ENCODE data around the gene WNT16. TPM values are rescaled to one million over a fixed set of nuclear protein-coding genes. Genes with fewer than 3 reads are reported as not detected.

The WNT16 gene
- total and polyA plus RNA-seq, 12 donors = not detected

DNA sequence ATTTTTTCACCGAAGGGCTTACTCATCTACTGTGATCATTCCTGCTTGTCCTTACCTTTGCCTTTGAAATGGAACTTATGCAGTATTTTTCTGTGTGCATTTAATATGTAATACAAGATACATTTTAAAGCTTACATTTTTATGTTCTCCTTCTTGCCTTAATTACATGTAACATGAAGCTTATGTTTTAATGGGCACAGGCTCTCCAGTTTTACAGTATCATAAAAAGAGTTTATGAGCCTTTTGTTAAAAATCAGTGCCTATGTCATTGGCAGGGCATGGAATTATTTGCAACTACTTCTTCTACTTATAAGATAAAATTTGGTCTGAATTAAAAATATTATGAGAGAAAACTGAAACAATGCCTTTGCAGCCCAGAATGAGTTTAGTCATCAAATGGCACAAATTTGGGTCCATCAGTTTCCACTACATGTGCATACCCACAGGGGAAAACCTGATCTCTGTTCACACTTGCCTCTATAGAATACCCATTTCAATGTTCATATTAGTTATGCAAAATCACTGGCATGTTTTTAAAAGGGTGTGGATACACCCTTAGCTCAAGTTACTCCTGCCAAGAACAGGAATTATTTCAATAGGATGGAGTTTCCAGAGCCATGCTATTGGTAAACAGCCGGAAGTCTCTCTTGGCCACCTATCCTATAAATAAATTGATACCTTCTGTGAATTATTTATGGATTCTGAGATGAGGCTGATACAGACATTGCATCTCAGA, 27.9 kb upstream of the WNT16 start:
- DNase-seq (no peak), ATAC-seq (no peak)
- intact Hi-C loops (cut with DNase I) = no loop called here
- Histone ChIP-seq H3K27ac (no peak overlapping the region), H3K4me3 (no peak overlapping the region), H3K9me3 (no peaks in the 10 kb centered on the region), H3K4me1 (no peaks in the 10 kb centered on the region), H3K27me3 (no peaks in the 10 kb centered on the region), H3K36me3 (peaks cover 0 to 16% (median 0%) of the 10 kb centered on the region in 9 donors)
- WGBS, 2 donors = 87 to 93% methylated on average over 2 of the region's 2 CpGs
- TF ChIP-seq, protein P1, sequence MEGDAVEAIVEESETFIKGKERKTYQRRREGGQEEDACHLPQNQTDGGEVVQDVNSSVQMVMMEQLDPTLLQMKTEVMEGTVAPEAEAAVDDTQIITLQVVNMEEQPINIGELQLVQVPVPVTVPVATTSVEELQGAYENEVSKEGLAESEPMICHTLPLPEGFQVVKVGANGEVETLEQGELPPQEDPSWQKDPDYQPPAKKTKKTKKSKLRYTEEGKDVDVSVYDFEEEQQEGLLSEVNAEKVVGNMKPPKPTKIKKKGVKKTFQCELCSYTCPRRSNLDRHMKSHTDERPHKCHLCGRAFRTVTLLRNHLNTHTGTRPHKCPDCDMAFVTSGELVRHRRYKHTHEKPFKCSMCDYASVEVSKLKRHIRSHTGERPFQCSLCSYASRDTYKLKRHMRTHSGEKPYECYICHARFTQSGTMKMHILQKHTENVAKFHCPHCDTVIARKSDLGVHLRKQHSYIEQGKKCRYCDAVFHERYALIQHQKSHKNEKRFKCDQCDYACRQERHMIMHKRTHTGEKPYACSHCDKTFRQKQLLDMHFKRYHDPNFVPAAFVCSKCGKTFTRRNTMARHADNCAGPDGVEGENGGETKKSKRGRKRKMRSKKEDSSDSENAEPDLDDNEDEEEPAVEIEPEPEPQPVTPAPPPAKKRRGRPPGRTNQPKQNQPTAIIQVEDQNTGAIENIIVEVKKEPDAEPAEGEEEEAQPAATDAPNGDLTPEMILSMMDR (IDR thresholded peaks at IDR 0.05) = no peak

DNA sequence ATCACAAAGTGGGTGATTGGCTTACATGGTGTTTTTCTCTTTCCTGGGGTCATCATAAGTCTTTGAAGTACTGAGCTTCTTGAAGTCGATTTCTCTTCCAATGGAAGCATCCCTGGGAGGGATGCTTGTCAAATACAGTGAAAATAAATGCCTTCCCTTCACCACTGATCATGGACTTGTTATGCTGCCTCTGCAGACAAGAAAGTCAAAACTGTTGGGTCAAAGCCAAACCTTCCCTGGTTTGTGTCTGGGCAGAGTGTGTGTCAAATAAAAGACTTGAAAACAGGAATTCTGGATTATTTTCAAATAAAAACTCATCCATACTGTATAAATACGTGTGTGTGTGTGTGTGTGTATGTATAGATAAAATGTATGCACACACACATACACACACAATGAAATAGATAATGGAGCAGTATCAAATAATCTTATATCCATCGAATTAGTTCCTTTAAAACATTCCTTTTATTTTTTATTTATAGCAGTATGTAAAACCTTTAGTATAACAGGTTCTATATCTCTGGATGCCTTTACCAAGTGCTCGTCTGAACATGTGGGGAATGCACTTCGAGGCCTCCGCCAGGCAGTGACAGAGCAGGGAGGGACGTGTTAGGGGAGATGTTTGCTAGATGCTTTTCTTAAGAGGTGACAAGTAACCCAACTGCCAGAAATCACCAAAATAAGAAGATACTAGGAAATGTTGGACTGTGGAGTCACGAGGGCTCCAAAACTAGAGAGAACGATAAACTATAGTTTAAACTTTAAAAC, 27.2 kb upstream of the WNT16 start:
- ATAC-seq (no peak), DNase-seq (no peak)
- Histone ChIP-seq H3K9me3 (no peaks in the 10 kb centered on the region), H3K27me3 (no peaks in the 10 kb centered on the region), H3K4me1 (no peaks in the 10 kb centered on the region), H3K4me3 (no peak overlapping the region), H3K36me3 (peaks cover 0 to 8% (median 0%) of the 10 kb centered on the region in 9 donors), H3K27ac (no peak overlapping the region)
- intact Hi-C loops (cut with DNase I) = no loop called here
- TF ChIP-seq, protein P1 (IDR thresholded peaks at IDR 0.05) = no peak
- 78 to 81% methylated on average over 9 of the region's 9 CpGs for WGBS, 2 donors

DNA sequence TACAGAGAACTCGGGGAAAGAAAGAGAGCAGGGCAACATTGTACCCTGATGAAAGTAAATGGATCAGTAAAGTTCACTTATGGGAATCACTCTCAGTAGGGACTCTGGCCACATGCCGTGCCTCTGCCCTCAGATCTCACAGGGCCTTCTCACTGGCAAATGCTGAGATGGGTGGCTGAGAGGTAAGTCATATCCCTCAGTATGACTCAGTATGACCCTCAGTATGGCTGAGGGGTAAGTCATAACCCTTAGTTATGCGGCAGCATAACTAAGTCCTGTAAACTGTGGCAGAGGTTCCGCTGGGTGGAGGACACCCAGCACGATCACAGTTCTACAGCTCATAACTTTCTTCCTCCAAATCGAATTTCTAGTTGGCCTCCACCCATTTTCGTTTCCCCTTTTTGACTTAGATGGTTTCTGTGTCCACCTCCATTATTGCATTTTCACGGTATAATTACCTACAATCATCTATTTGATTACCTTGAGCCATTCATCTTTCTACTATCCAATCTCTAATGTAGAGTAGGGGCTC, 26.5 kb upstream of the WNT16 start:
- H3K9me3 ChIP-seq = no peaks in the 10 kb centered on the region
- ATAC-seq = no peak
- H3K36me3 ChIP-seq = peaks cover 0 to 2% (median 0%) of the 10 kb centered on the region in 9 donors
- H3K4me1 ChIP-seq = no peaks in the 10 kb centered on the region
- no peak for DNase-seq
- H3K27me3 ChIP-seq = no peaks in the 10 kb centered on the region
- no peak overlapping the region for H3K27ac ChIP-seq
- intact Hi-C loops (cut with DNase I) = no loop called here
- WGBS, 2 donors = 92 to 94% methylated on average over 8 of the region's 8 CpGs
- TF ChIP-seq, protein P1 (IDR thresholded peaks at IDR 0.05) = no peak
- no peak overlapping the region for H3K4me3 ChIP-seq

DNA sequence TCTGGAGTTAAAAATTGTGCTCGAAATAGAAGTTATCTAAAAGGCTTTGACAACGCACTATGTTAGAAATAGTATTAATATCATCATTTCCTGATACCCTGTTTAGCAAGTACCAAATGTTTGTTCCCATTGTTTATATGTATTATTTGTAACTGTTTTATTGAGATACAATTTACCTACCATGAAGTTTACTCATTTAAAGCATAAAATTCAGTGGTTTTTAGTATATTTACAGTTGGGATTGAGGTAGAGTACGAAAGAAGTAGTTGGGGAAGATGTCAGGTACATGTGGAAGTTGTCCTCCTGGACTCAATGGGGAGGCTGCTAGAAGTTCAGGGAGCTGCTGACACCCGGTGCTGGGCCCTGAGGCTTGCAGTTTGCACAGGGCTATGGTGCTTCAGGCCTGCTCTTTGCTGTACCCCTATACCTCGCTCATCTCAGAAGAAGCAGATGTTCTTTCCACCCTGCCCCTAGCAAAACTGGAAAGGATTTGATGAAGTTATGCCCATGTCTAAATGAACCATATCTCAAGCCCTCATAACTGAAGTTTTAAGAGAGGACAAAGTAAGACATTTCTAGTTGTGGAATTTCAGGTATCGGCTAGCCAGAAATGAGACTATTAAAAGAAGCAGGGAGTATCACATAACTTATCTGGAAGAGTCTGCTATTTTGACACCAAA, 25.2 kb upstream of the WNT16 start:
- H3K36me3 ChIP-seq = no peaks in the 10 kb centered on the region
- no peak overlapping the region for H3K4me3 ChIP-seq
- WGBS, 2 donors = 90 to 91% methylated on average over 6 of the region's 6 CpGs
- H3K4me1 ChIP-seq = no peaks in the 10 kb centered on the region
- DNase-seq = no peak
- intact Hi-C loops (cut with DNase I) = no loop called here
- ATAC-seq = no peak
- TF ChIP-seq, protein P1 (IDR thresholded peaks at IDR 0.05) = no peak
- no peaks in the 10 kb centered on the region for H3K9me3 ChIP-seq
- H3K27me3 ChIP-seq = no peaks in the 10 kb centered on the region
- no peak overlapping the region for H3K27ac ChIP-seq
